M059J (cell line): Measurements from ENCODE around the gene TSPAN18. TPM values are rescaled to one million over a fixed set of nuclear protein-coding genes. Genes with fewer than 3 reads are reported as not detected.
A peak's percentile ranks its signal among the peaks of the same experiment; 100 is the strongest.

Experiments used
- DNase-seq: peaks from one replicate; pipeline ENCODE4 v3.0.0-alpha.2; 2012; ENCODE audit warnings: low read depth
- total RNA-seq: library from RNA; depleted of rRNA; stranded (reverse); fragments of >200 nt; shearing (Covaris generic); gene quantifications from 2 replicates; pipeline ENCODE4 v1.2.3, GENCODE V29; 2014

Gene TSPAN18
- total RNA-seq, 1 experiment from 2014 or later: 1.1 TPM

- no peak for DNase-seq
Observed at GRCh38 chr11:44711113-44711786, 15.5 kb upstream of the TSPAN18 start.

GRCh38 chr11:44711787-44712608, 14.8 kb upstream of the TSPAN18 start:
- DNase-seq: no peak

GRCh38 chr11:44713022-44713421, 13.7 kb upstream of the TSPAN18 start:
- no peak for DNase-seq

- no peak for DNase-seq
Observed at GRCh38 chr11:44716256-44716655, 10.5 kb upstream of the TSPAN18 start.

- DNase-seq: no peak
Observed at GRCh38 chr11:44718057-44718456, 8.7 kb upstream of the TSPAN18 start.

GRCh38 chr11:44718612-44719390, 8.0 kb upstream of the TSPAN18 start:
- DNase-seq: no peak

- no peak for DNase-seq
Observed at GRCh38 chr11:44725016-44725685, 1.6 kb upstream of the TSPAN18 start.

GRCh38 chr11:44725757-44726282, 942 bp upstream of the TSPAN18 start:
- DNase-seq: no peak

- no peak for DNase-seq
Observed at GRCh38 chr11:44727114-44727372, 281 bp downstream of the TSPAN18 start.

GRCh38 chr11:44727373-44728287, 868 bp downstream of the TSPAN18 start:
- peak; percentile 66 for DNase-seq

- no peak for DNase-seq
Observed at GRCh38 chr11:44728491-44728910, 1.7 kb downstream of the TSPAN18 start.

- no peak for DNase-seq
Observed at GRCh38 chr11:44729063-44729462, 2.3 kb downstream of the TSPAN18 start.

- no peak for DNase-seq
Observed at GRCh38 chr11:44729713-44730112, 3.0 kb downstream of the TSPAN18 start.

GRCh38 chr11:44730775-44731174, 4.0 kb downstream of the TSPAN18 start:
- no peak for DNase-seq

GRCh38 chr11:44731685-44732430, 5.1 kb downstream of the TSPAN18 start:
- DNase-seq: no peak

GRCh38 chr11:44732564-44732963, 5.8 kb downstream of the TSPAN18 start:
- no peak for DNase-seq

- DNase-seq: no peak
Observed at GRCh38 chr11:44733877-44734276, 7.1 kb downstream of the TSPAN18 start.

GRCh38 chr11:44734843-44735381, 8.2 kb downstream of the TSPAN18 start:
- no peak for DNase-seq

GRCh38 chr11:44736791-44737190, 10.0 kb downstream of the TSPAN18 start:
- DNase-seq: no peak
